Fibroblast of villous mesenchyme (primary cell): Measurements from ENCODE around the gene CAPSL. TPM values are rescaled to one million over a fixed set of nuclear protein-coding genes. Genes with fewer than 3 reads are reported as not detected.
"Not testable (repeated sequence)": the region's sequence is repeated elsewhere in the genome, so short reads cannot be mapped to it uniquely, and the experiment has no call there.

Experiments used
- DNase-seq: peaks from one replicate; pipeline ENCODE4 v3.0.0-alpha.2; 2010; ENCODE audit warnings: low read depth
- H3K4me3 ChIP-seq: 2 replicates; pipeline ENCODE4 v1.5.1; 2011; ENCODE audit warnings: low read depth, mild to moderate bottlenecking, low read length
- total RNA-seq: library from RNA; depleted of rRNA; stranded (reverse); fragments of >200 nt; gene quantifications from 2 replicates; pipeline ENCODE4 v1.2.3, GENCODE V29; 2012
- TF ChIP-seq, protein P1 (sequence below): IDR thresholded peaks from 2 replicates; pipeline ENCODE4 v1.5.1; 2012; ENCODE audit warnings: low read depth, mild to moderate bottlenecking, low read length; ENCODE audit not compliant: insufficient read depth

Gene CAPSL
- total RNA-seq: 0.43 TPM in 1 of 2 replicates, not detected in the other

DNA sequence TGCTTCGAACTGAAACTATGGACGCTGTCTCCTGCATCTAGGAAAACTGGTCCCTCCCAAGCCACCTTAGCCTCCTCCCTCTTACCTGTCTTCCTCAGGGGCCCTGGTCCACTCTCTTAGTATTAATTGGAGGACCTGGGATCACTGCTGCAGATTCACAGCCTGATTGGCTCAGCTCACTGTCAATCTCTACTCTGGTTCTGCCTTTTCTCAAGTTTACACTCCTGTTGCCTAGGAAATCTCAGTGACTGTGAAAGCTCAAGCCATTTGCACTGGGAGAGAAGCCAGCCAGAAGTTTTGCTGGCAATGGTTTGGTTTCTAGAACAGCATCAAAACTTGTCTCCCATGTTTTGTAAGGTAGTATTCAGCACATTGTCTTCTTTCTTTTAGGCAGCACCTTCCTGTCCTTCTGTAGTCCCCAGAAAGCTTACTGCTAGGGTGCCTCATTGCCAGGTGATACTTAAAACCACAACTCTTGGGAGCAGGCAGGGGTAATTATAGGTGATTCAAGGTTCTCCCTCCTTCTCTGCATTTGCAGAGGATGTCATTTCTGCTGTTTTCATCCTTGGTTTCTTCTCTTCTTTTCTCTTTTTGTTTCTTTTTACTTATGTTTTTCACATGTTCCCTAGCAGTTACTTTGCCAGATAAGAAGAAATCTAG is at the start of gene CAPSL:
Gene CAPSL, minus strand, starts transcription at position 55 of the 660 bp plus-strand sequence. CDS start 17,502 bp downstream, outside the sequence.
- H3K4me3 ChIP-seq: no peak within 1 kb of the TSS
- DNase-seq: peak; percentile 81

DNA sequence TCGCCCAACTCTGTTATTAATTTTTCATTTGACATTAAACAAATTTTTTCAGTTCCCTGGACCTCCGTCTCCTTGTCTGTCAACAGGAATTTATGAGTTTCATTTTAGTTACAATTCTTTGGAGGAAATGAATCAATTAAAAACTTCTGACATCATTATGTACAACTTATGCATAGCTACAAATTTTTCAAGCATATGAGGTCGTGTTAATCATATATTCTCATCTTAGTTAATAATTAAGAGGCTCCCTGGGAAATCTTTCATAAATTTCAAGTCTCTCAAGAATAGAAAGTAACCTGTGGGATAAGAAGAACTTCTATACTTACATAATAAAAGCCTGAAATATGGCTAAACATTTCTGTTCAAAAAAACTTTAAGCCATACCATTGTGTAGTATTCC is 49.4 kb upstream of the CAPSL start:
- no peak overlapping the region for H3K4me3 ChIP-seq
- DNase-seq: no peak
- TF ChIP-seq, protein P1, sequence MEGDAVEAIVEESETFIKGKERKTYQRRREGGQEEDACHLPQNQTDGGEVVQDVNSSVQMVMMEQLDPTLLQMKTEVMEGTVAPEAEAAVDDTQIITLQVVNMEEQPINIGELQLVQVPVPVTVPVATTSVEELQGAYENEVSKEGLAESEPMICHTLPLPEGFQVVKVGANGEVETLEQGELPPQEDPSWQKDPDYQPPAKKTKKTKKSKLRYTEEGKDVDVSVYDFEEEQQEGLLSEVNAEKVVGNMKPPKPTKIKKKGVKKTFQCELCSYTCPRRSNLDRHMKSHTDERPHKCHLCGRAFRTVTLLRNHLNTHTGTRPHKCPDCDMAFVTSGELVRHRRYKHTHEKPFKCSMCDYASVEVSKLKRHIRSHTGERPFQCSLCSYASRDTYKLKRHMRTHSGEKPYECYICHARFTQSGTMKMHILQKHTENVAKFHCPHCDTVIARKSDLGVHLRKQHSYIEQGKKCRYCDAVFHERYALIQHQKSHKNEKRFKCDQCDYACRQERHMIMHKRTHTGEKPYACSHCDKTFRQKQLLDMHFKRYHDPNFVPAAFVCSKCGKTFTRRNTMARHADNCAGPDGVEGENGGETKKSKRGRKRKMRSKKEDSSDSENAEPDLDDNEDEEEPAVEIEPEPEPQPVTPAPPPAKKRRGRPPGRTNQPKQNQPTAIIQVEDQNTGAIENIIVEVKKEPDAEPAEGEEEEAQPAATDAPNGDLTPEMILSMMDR: no peak

More for the DNA sequence above, at the start of gene CAPSL:
- TF ChIP-seq, protein P1: no peak

DNA sequence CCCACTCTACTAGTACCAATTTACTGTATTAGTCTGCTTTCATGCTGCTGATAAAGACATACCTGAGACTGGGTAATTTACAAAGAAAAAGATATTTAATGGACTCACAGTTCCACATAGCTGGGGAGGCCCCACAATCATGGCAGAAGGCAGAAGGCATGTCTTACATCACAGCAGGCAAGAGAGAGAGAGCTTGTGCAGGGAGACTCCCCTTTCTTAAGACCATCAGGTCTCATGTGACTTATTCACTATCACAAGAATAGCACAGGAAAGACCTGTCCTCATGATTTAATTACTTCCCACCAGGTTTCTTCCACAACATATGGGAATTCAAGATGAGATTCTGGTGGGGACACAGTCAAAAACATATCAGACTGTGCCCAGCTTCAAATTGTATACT is 41.3 kb upstream of the CAPSL start:
- TF ChIP-seq, protein P1: no peak
- no peak for DNase-seq

DNA sequence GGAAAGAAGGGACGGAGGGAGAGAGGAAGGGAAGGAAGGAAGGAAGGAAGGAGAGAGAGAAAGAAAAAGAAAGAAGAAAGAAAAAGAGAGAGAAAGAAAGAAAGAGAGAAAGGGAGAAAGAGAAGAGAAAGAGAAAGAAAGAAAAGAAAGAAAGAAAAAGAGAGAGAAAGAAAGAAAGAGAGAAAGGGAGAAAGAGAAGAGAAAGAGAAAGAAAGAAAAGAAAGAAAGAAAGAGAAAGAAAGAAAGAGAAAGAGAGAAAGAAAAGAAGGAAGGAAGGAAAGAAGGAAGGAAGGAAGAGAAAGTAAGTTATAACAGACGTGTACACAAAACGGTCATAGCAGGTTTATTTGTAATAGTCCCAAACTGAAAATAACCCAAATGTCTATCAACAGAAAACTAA is 38.4 kb upstream of the CAPSL start:
- H3K4me3 ChIP-seq, DNase-seq: not testable (repeated sequence)

More for the DNA sequence above, 41.3 kb upstream of the CAPSL start:
- H3K4me3 ChIP-seq: no peak overlapping the region

DNA sequence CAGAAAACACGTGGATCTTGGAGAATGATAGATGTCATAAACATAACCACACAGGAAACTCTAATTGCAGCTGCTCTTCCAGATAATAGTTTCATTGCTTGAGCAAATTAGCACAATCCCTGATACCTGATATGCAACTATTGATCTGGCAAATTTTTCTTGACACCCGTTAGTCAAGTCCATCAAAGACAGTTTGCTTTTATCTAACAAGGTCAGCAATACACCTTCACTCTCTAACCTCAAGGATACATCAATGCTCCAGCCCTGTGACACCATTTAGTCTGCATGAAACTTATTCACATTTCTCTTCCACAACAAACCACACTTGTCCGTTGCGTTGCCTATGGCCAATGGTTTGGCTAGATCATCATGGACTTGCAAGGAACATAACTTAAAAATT is 36.1 kb upstream of the CAPSL start:
- DNase-seq: no peak
- TF ChIP-seq, protein P1: no peak
- H3K4me3 ChIP-seq: no peak overlapping the region

DNA sequence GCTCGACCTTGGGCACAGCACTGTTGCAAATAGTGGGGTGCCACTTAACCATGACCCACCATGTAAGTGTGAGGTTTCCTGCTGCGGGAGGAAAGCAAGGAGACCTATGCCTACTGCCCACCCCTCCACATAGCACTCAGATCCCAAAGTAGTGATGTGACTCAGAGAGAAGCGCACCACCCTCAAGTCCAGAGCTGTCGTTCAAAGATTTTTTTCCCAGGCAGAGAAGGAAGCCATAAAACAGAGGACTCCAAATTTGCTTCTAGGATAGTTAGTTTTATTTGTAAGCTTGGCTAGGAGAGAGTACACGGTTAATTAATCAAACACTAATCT is 33.4 kb upstream of the CAPSL start:
- no peak overlapping the region for H3K4me3 ChIP-seq
- TF ChIP-seq, protein P1: no peak
- DNase-seq: no peak

DNA sequence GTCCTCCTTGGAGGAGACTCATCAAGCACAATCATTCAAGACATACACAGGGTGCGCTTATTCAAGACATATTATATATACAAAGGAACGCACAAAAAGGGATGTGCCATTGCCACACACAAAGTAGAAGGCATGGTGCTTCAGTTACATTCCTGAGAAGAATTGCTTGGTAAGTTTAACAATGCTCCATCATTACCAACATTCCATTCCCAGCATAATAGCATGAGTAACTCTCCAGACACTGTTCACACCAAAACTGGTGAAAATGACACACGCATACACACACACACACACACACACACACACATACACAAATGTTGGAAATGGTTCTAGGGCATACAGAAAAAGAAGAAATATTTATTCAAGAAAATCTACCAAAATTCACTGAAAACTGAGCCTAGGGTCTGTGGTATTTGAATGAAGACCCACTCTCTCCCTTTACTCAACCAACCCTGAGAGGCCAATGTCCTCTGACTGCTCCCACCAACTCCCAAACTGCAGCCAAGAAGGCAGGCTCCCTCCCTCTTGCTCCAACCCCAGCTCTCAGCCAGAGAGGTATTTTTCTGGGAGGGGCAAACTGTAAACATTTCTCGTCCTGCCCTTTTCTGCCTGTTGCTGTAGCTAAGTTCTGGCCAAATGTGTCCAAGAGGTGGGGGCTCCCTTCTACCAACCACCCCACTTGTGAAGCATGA is 32.9 kb upstream of the CAPSL start:
- TF ChIP-seq, protein P1: no peak
- DNase-seq: no peak
- H3K4me3 ChIP-seq: no peak overlapping the region
